ENCODE data around the gene F12. TPM values are rescaled to one million over a fixed set of nuclear protein-coding genes. Genes with fewer than 3 reads are reported as not detected.

F12 gene
- total and polyA plus RNA-seq, 2 donors (not counting 1 experiment from before 2014, with no cell fraction given), result 0.10 to 0.50 TPM

GRCh38 chr5:177434437-177434836 is 25.1 kb upstream of the F12 start:
- Histone ChIP-seq H3K27ac (ENCODE audit: insufficient read depth, low read length) (no peak overlapping the region), H2AFZ (ENCODE audit: low read length) (no peak overlapping the region), H3K4me2 (ENCODE audit: extremely low read depth, insufficient read depth, low read length) (no peak overlapping the region), H3K4me3 (replicated peaks in 1 of 4; ENCODE audit: control extremely low read depth in 1 of 4, insufficient read depth in 1 of 4, low read depth in 3 of 4, low read length in 4 of 4) (no peak overlapping the region), H3K36me3 (ENCODE audit: control insufficient read depth, insufficient read depth, low read length) (peaks cover 30% of the 10 kb centered on the region), H3K4me1 (ENCODE audit: control insufficient read depth, extremely low read depth, insufficient read depth, low read length) (no peaks in the 10 kb centered on the region), H3K9ac (ENCODE audit: insufficient read depth, low read length) (no peak overlapping the region), H3K79me2 (ENCODE audit: control insufficient read depth, insufficient read depth, low read length) (peaks cover 2% of the 10 kb centered on the region), H4K20me1 (ENCODE audit: control insufficient read depth, extremely low read depth, insufficient read depth, low read length) (no peaks in the 10 kb centered on the region), H3K27me3 (ENCODE audit: control insufficient read depth, insufficient read depth, low read length) (no peaks in the 10 kb centered on the region), H3K9me3 (ENCODE audit: control insufficient read depth, insufficient read depth, low read depth, low read length) (no peaks in the 10 kb centered on the region)
- no peak for DNase-seq (ENCODE audit: low read depth in 2 of 2)
- TF ChIP-seq, protein P1, sequence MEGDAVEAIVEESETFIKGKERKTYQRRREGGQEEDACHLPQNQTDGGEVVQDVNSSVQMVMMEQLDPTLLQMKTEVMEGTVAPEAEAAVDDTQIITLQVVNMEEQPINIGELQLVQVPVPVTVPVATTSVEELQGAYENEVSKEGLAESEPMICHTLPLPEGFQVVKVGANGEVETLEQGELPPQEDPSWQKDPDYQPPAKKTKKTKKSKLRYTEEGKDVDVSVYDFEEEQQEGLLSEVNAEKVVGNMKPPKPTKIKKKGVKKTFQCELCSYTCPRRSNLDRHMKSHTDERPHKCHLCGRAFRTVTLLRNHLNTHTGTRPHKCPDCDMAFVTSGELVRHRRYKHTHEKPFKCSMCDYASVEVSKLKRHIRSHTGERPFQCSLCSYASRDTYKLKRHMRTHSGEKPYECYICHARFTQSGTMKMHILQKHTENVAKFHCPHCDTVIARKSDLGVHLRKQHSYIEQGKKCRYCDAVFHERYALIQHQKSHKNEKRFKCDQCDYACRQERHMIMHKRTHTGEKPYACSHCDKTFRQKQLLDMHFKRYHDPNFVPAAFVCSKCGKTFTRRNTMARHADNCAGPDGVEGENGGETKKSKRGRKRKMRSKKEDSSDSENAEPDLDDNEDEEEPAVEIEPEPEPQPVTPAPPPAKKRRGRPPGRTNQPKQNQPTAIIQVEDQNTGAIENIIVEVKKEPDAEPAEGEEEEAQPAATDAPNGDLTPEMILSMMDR (conservative IDR thresholded peaks at IDR 0.05 in 1 of 2, IDR thresholded peaks at IDR 0.05 in 1 of 2; ENCODE audit: low read depth in 1 of 2, low read length in 2 of 2), result no peak
- TF ChIP-seq EZH2 (IDR thresholded peaks at IDR 0.05; ENCODE audit: low read length, missing control alignments), result no peak

- H3K36me3 ChIP-seq (ENCODE audit: control insufficient read depth, insufficient read depth, low read length), result peaks cover 30% of the 10 kb centered on the region
Observed at GRCh38 chr5:177433658-177434217, 24.4 kb upstream of the F12 start.

DNA sequence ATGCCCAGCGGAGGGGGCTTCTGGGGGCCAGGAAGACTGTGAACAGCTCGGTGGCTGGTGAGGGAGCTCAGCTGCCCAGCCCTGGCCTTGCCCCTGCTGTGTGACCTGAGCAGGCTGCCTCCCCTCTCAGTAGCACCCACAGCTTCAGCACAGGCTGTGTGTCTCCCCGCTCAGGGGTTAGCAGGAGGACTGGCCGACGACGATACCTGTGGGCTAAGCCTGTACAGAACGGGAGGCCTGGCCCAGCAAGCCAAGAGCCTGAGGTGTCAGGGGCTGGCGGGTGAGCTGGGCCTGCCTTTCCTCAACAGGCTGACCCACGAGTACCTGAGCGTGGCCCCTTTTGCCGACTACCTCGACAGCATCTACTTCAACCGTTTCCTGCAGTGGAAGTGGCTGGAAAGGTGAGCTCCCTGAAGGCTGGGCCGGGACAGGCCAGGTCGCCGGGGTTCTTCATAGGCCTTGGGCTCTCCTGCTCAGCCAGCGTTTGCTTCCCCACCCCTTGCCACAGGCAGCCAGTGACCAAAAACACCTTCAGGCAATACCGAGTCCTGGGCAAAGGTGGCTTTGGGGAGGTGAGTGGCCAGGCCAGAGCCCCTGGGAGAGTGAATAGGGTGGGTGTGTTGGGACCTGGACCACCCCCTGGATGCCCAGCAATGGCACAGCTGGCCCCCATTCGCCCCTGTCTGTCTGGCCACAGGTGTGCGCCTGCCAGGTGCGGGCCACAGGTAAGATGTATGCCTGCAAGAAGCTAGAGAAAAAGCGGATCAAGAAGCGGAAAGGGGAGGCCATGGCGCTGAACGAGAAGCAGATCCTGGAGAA is 23.7 kb upstream of the F12 start:
- no peak overlapping the region for H2AFZ ChIP-seq (ENCODE audit: low read length)
- no peak overlapping the region for H3K9ac ChIP-seq (ENCODE audit: insufficient read depth, low read length)
- H3K27ac ChIP-seq (ENCODE audit: insufficient read depth, low read length), result no peak overlapping the region
- no peaks in the 10 kb centered on the region for H3K9me3 ChIP-seq (ENCODE audit: control insufficient read depth, insufficient read depth, low read depth, low read length)
- H4K20me1 ChIP-seq (ENCODE audit: control insufficient read depth, extremely low read depth, insufficient read depth, low read length), result no peaks in the 10 kb centered on the region
- H3K36me3 ChIP-seq (ENCODE audit: control insufficient read depth, insufficient read depth, low read length), result peaks cover 30% of the 10 kb centered on the region
- no peak overlapping the region for H3K4me3 ChIP-seq (replicated peaks in 1 of 4; ENCODE audit: control extremely low read depth in 1 of 4, insufficient read depth in 1 of 4, low read depth in 3 of 4, low read length in 4 of 4)
- no peaks in the 10 kb centered on the region for H3K4me1 ChIP-seq (ENCODE audit: control insufficient read depth, extremely low read depth, insufficient read depth, low read length)
- TF ChIP-seq EZH2 (IDR thresholded peaks at IDR 0.05; ENCODE audit: low read length, missing control alignments), result no peak
- TF ChIP-seq, protein P1 (conservative IDR thresholded peaks at IDR 0.05 in 1 of 2, IDR thresholded peaks at IDR 0.05 in 1 of 2; ENCODE audit: low read depth in 1 of 2, low read length in 2 of 2), result no peak
- H3K79me2 ChIP-seq (ENCODE audit: control insufficient read depth, insufficient read depth, low read length), result peaks cover 8% of the 10 kb centered on the region
- H3K4me2 ChIP-seq (ENCODE audit: extremely low read depth, insufficient read depth, low read length), result no peak overlapping the region
- DNase-seq (ENCODE audit: low read depth in 2 of 2), result no peak
- H3K27me3 ChIP-seq (ENCODE audit: control insufficient read depth, insufficient read depth, low read length), result no peaks in the 10 kb centered on the region

More at GRCh38 chr5:177433658-177434217, 24.4 kb upstream of the F12 start:
- DNase-seq (ENCODE audit: low read depth in 2 of 2), result no peak
- Histone ChIP-seq H3K79me2 (ENCODE audit: control insufficient read depth, insufficient read depth, low read length) (peaks cover 4% of the 10 kb centered on the region), H2AFZ (ENCODE audit: low read length) (no peak overlapping the region), H3K4me2 (ENCODE audit: extremely low read depth, insufficient read depth, low read length) (no peak overlapping the region), H3K4me1 (ENCODE audit: control insufficient read depth, extremely low read depth, insufficient read depth, low read length) (no peaks in the 10 kb centered on the region), H3K4me3 (replicated peaks in 1 of 4; ENCODE audit: control extremely low read depth in 1 of 4, insufficient read depth in 1 of 4, low read depth in 3 of 4, low read length in 4 of 4) (no peak overlapping the region), H3K27me3 (ENCODE audit: control insufficient read depth, insufficient read depth, low read length) (no peaks in the 10 kb centered on the region), H3K9ac (ENCODE audit: insufficient read depth, low read length) (no peak overlapping the region), H4K20me1 (ENCODE audit: control insufficient read depth, extremely low read depth, insufficient read depth, low read length) (no peaks in the 10 kb centered on the region), H3K9me3 (ENCODE audit: control insufficient read depth, insufficient read depth, low read depth, low read length) (no peaks in the 10 kb centered on the region), H3K27ac (ENCODE audit: insufficient read depth, low read length) (no peak overlapping the region)
- TF ChIP-seq EZH2 (IDR thresholded peaks at IDR 0.05; ENCODE audit: low read length, missing control alignments), result no peak
- TF ChIP-seq, protein P1 (conservative IDR thresholded peaks at IDR 0.05 in 1 of 2, IDR thresholded peaks at IDR 0.05 in 1 of 2; ENCODE audit: low read depth in 1 of 2, low read length in 2 of 2), result no peak

All from fibroblast of lung (primary cell).